ENCODE results near the gene KCNMA1. TPM values are rescaled to one million over a fixed set of nuclear protein-coding genes. Genes with fewer than 3 reads are reported as not detected.

Gene KCNMA1
- total and polyA plus RNA-seq, 9 of the 15 experiments (the other 6 are each of a cell fraction or from before 2014, with no cell fraction given), result 0.01 to 0.95 (median 0.15) TPM; not detected in 4

GRCh38 chr10:77583527-77583926, 54.1 kb downstream of the KCNMA1 start (continued):
- TF ChIP-seq, protein P1, sequence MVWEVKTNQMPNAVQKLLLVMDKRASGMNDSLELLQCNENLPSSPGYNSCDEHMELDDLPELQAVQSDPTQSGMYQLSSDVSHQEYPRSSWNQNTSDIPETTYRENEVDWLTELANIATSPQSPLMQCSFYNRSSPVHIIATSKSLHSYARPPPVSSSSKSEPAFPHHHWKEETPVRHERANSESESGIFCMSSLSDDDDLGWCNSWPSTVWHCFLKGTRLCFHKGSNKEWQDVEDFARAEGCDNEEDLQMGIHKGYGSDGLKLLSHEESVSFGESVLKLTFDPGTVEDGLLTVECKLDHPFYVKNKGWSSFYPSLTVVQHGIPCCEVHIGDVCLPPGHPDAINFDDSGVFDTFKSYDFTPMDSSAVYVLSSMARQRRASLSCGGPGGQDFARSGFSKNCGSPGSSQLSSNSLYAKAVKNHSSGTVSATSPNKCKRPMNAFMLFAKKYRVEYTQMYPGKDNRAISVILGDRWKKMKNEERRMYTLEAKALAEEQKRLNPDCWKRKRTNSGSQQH (CRISPR knock-in tag; IDR thresholded peaks at IDR 0.05), result no peak
- TF ChIP-seq, protein P2, sequence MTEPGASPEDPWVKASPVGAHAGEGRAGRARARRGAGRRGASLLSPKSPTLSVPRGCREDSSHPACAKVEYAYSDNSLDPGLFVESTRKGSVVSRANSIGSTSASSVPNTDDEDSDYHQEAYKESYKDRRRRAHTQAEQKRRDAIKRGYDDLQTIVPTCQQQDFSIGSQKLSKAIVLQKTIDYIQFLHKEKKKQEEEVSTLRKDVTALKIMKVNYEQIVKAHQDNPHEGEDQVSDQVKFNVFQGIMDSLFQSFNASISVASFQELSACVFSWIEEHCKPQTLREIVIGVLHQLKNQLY (CRISPR knock-in tag; conservative IDR thresholded peaks at IDR 0.05), result no peak

DNA sequence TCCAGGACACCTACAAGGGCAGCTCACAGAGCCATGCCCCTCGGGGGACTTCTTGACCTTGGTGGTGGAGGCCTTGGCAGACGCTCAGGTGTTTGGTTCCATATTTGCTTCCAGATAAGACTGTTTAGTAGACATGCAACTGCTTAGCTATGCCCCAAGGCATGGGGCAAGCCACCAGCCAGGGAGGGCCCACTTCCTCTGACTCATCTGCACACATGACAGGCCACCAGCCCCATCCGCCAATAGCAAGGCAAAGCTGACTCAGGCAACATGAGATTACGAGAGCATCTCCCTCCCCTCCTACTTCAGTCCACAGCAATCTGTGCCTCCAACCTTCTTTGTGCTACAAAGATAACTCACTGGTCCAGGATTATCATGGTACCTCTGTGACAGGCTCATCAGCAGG, 54.9 kb downstream of the KCNMA1 start:
- Histone ChIP-seq H2AFZ (ENCODE audit: low read depth, low read length) (no peak overlapping the region), H3K9me1 (ENCODE audit: control insufficient read depth, insufficient read depth, low read length) (no peaks in the 10 kb centered on the region), H3K36me3 (ENCODE audit: control insufficient read depth, insufficient read depth, low read length) (no peaks in the 10 kb centered on the region), H3K27me3 (ENCODE audit: control insufficient read depth in 2 of 2, insufficient read depth in 2 of 2, low read length in 2 of 2) (peaks cover 10 to 34% of the 10 kb centered on the region in 2 experiments; a peak in 3 of 5 replicates), H3K9ac (ENCODE audit: insufficient read depth in 1 of 2, low read depth in 2 of 2, low read length in 2 of 2) (no peak overlapping the region), H3K27ac (ENCODE audit: extremely low read depth, low read depth, low read length) (no peak overlapping the region), H3K79me2 (ENCODE audit: control insufficient read depth, insufficient read depth, low read length) (no peaks in the 10 kb centered on the region), H3K9me3 (replicated peaks; ENCODE audit: control insufficient read depth, insufficient read depth, low read depth, low read length) (no peaks in the 10 kb centered on the region), H4K20me1 (replicated peaks; ENCODE audit: control insufficient read depth, insufficient read depth, low read length) (no peaks in the 10 kb centered on the region), H3K4me3 (no peak overlapping the region), H3K4me2 (ENCODE audit: insufficient read depth, low read length) (peak overlapping the region; percentile 30; the same call in 1 of the 2 replicates), H3K4me1 (replicated peaks in 1 of 2; ENCODE audit: control insufficient read depth in 2 of 2, insufficient read depth in 2 of 2, low read length in 2 of 2) (peaks cover 0 to 3% of the 10 kb centered on the region in 2 experiments; a peak in 2 of 5 replicates)
- ATAC-seq (peak; percentile 91), DNase-seq (ENCODE audit: extremely low read depth in 1 of 4, low spot score in 3 of 4) (peak; percentile 23 to 63 (median 43)), FAIRE-seq (peak; percentile 68)
- in situ Hi-C loops (cut with MboI) (no loop called here), intact Hi-C loops (cut with micrococcal nuclease) (no loop called here)
- CTCF ChIA-PET (ENCODE audit: low intra/inter-chr PET ratio), result no interaction called here
- POLR2A ChIA-PET, result interaction anchor here (1.1 kb wide), 1 partner anchor 30 kb away, joined by 3 read pairs; no protein-coding TSS in a partner anchor
- 3% methylated on average over 4 of the region's 4 CpGs for WGBS (ENCODE audit: insufficient coverage, low coverage, missing lambda C conversion rate)
- no TSS peak for BruUV-seq (replicated peaks)
- TF ChIP-seq LARP7 (IDR thresholded peaks at IDR 0.05) (no peak), XRCC5 (IDR thresholded peaks at IDR 0.05; ENCODE audit: low read depth, low read length) (no peak), CCNT2 (IDR thresholded peaks at IDR 0.05; ENCODE audit: borderline replicate concordance, extremely low read depth, insufficient read length, low read depth, low read length) (no peak), PYGO2 (tag; IDR thresholded peaks at IDR 0.05) (no peak), GTF2F1 (IDR thresholded peaks at IDR 0.05; ENCODE audit: low read depth, low read length) (no peak), PHB (CRISPR knock-in tag; IDR thresholded peaks at IDR 0.05) (no peak), SP2 (IDR thresholded peaks at IDR 0.05; ENCODE audit: extremely low read depth, low read depth, low read length, poor library complexity, severe bottlenecking) (no peak)
- TF ChIP-seq, protein P3, sequence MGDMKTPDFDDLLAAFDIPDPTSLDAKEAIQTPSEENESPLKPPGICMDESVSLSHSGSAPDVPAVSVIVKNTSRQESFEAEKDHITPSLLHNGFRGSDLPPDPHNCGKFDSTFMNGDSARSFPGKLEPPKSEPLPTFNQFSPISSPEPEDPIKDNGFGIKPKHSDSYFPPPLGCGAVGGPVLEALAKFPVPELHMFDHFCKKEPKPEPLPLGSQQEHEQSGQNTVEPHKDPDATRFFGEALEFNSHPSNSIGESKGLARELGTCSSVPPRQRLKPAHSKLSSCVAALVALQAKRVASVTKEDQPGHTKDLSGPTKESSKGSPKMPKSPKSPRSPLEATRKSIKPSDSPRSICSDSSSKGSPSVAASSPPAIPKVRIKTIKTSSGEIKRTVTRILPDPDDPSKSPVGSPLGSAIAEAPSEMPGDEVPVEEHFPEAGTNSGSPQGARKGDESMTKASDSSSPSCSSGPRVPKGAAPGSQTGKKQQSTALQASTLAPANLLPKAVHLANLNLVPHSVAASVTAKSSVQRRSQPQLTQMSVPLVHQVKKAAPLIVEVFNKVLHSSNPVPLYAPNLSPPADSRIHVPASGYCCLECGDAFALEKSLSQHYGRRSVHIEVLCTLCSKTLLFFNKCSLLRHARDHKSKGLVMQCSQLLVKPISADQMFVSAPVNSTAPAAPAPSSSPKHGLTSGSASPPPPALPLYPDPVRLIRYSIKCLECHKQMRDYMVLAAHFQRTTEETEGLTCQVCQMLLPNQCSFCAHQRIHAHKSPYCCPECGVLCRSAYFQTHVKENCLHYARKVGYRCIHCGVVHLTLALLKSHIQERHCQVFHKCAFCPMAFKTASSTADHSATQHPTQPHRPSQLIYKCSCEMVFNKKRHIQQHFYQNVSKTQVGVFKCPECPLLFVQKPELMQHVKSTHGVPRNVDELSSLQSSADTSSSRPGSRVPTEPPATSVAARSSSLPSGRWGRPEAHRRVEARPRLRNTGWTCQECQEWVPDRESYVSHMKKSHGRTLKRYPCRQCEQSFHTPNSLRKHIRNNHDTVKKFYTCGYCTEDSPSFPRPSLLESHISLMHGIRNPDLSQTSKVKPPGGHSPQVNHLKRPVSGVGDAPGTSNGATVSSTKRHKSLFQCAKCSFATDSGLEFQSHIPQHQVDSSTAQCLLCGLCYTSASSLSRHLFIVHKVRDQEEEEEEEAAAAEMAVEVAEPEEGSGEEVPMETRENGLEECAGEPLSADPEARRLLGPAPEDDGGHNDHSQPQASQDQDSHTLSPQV (IDR thresholded peaks at IDR 0.05), result no peak
- TF ChIP-seq, protein P4, sequence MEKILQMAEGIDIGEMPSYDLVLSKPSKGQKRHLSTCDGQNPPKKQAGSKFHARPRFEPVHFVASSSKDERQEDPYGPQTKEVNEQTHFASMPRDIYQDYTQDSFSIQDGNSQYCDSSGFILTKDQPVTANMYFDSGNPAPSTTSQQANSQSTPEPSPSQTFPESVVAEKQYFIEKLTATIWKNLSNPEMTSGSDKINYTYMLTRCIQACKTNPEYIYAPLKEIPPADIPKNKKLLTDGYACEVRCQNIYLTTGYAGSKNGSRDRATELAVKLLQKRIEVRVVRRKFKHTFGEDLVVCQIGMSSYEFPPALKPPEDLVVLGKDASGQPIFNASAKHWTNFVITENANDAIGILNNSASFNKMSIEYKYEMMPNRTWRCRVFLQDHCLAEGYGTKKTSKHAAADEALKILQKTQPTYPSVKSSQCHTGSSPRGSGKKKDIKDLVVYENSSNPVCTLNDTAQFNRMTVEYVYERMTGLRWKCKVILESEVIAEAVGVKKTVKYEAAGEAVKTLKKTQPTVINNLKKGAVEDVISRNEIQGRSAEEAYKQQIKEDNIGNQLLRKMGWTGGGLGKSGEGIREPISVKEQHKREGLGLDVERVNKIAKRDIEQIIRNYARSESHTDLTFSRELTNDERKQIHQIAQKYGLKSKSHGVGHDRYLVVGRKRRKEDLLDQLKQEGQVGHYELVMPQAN (IDR thresholded peaks at IDR 0.05; ENCODE audit: borderline replicate concordance), result no peak
